Measurements from ENCODE around the gene PRR12. TPM values are rescaled to one million over a fixed set of nuclear protein-coding genes. Genes with fewer than 3 reads are reported as not detected.

The PRR12 gene
- total and polyA plus RNA-seq, 4 experiments from 2014 or later = 1.2 to 65.1 (median 64.6) TPM; not detected in 1

DNA sequence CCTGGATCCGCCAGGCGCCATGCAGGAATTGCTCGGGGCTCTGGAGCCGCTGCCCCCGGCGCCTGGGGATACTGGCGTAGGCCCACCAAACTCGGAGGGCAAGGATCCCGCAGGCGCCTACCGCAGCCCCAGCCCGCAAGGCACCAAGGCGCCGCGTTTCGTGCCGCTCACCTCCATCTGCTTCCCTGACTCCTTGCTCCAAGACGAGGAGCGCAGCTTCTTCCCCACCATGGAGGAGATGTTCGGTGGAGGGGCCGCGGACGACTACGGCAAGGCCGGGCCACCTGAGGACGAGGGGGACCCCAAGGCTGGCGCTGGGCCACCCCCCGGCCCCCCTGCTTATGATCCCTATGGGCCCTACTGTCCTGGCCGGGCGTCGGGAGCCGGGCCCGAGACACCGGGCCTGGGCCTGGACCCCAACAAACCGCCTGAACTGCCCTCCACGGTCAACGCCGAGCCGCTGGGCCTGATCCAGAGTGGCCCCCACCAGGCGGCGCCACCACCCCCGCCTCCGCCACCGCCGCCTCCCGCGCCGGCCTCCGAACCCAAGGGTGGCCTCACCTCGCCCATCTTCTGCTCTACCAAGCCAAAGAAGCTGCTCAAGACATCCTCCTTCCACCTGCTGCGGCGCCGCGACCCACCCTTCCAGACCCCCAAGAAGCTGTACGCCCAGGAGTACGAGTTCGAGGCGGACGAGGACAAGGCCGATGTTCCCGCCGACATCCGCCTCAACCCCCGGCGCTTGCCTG, 6.1 kb downstream of the PRR12 start:
- peaks cover 18 to 52% of the 10 kb centered on the region in 2 donors for H3K36me3 Mint-ChIP-seq
- intact Hi-C loops (cut with micrococcal nuclease) = no loop called here
- H3K27me3 Mint-ChIP-seq = no peaks in the 10 kb centered on the region
- POLR2A ChIA-PET (ENCODE audit: partially characterized antibody) = interaction anchor here (1.6 kb wide), 1 partner anchor 68 kb away, joined by 5 read pairs; no protein-coding TSS in a partner anchor
- Histone ChIP-seq H3K9me3 (ENCODE audit: control insufficient read depth in 1 of 2, low read length in 2 of 2) (no peaks in the 10 kb centered on the region), H3K27me3 (ENCODE audit: insufficient read depth, low read length) (no peaks in the 10 kb centered on the region), H3K36me3 (ENCODE audit: insufficient read depth, low read length) (peaks cover 48% of the 10 kb centered on the region), H3K4me3 (ENCODE audit: low read length in 2 of 2) (no peak overlapping the region), H3K27ac (ENCODE audit: low read depth, low read length) (no peak overlapping the region), H3K4me1 (ENCODE audit: insufficient read depth, low read length) (peaks cover 22% of the 10 kb centered on the region)
- no peak overlapping the region for H3K4me3 Mint-ChIP-seq
- H3K4me1 Mint-ChIP-seq = peaks cover 17 to 35% (median 28%) of the 10 kb centered on the region in 4 donors
- H3K9me3 Mint-ChIP-seq = no peaks in the 10 kb centered on the region
- CTCF ChIA-PET (ENCODE audit: partially characterized antibody) = no interaction called here
- H3K27ac Mint-ChIP-seq = no peak overlapping the region
- DNase-seq = no peak

GRCh38 chr19:49597703-49597974, 6.7 kb downstream of the PRR12 start:
- Mint-ChIP-seq H3K4me1 (peaks cover 14 to 32% (median 24%) of the 10 kb centered on the region in 4 donors), H3K9me3 (no peaks in the 10 kb centered on the region), H3K4me3 (no peak overlapping the region), H3K27ac (no peak overlapping the region), H3K36me3 (peaks cover 18 to 51% of the 10 kb centered on the region in 2 donors), H3K27me3 (no peaks in the 10 kb centered on the region)
- H3K4me3 ChIP-seq (ENCODE audit: low read length in 2 of 2) = no peak overlapping the region
- no peaks in the 10 kb centered on the region for H3K9me3 ChIP-seq (ENCODE audit: control insufficient read depth in 1 of 2, low read length in 2 of 2)
- ChIA-PET CTCF (ENCODE audit: partially characterized antibody) (no interaction called here), POLR2A (ENCODE audit: partially characterized antibody) (no interaction called here)
- H3K27me3 ChIP-seq (ENCODE audit: insufficient read depth, low read length) = no peaks in the 10 kb centered on the region
- no peak overlapping the region for H3K27ac ChIP-seq (ENCODE audit: low read depth, low read length)
- peaks cover 51% of the 10 kb centered on the region for H3K36me3 ChIP-seq (ENCODE audit: insufficient read depth, low read length)
- no peak for DNase-seq
- H3K4me1 ChIP-seq (ENCODE audit: insufficient read depth, low read length) = peaks cover 17% of the 10 kb centered on the region
- intact Hi-C loops (cut with micrococcal nuclease) = no loop called here

- intact Hi-C loops (cut with micrococcal nuclease) = no loop called here
- H3K4me3 ChIP-seq (ENCODE audit: low read length in 2 of 2) = no peak overlapping the region
- CTCF ChIA-PET (ENCODE audit: partially characterized antibody) = no interaction called here
- H3K4me3 Mint-ChIP-seq = no peak overlapping the region
- no peak overlapping the region for H3K27ac ChIP-seq (ENCODE audit: low read depth, low read length)
- peaks cover 52% of the 10 kb centered on the region for H3K36me3 ChIP-seq (ENCODE audit: insufficient read depth, low read length)
- peak overlapping the region in 4 of 7 donors; percentile 10 to 64 (median 52) for H3K27ac Mint-ChIP-seq
- no peaks in the 10 kb centered on the region for H3K27me3 ChIP-seq (ENCODE audit: insufficient read depth, low read length)
- H3K4me1 ChIP-seq (ENCODE audit: insufficient read depth, low read length) = peaks cover 4% of the 10 kb centered on the region
- peaks cover 5 to 19% (median 14%) of the 10 kb centered on the region in 4 donors for H3K4me1 Mint-ChIP-seq
- H3K36me3 Mint-ChIP-seq = peaks cover 16 to 43% of the 10 kb centered on the region in 2 donors
- no peak for DNase-seq
- POLR2A ChIA-PET (ENCODE audit: partially characterized antibody) = no interaction called here
- H3K27me3 Mint-ChIP-seq = no peaks in the 10 kb centered on the region
- H3K9me3 ChIP-seq (ENCODE audit: control insufficient read depth in 1 of 2, low read length in 2 of 2) = no peaks in the 10 kb centered on the region
- no peaks in the 10 kb centered on the region for H3K9me3 Mint-ChIP-seq
Observed at GRCh38 chr19:49599378-49600295, 8.7 kb downstream of the PRR12 start.

DNA sequence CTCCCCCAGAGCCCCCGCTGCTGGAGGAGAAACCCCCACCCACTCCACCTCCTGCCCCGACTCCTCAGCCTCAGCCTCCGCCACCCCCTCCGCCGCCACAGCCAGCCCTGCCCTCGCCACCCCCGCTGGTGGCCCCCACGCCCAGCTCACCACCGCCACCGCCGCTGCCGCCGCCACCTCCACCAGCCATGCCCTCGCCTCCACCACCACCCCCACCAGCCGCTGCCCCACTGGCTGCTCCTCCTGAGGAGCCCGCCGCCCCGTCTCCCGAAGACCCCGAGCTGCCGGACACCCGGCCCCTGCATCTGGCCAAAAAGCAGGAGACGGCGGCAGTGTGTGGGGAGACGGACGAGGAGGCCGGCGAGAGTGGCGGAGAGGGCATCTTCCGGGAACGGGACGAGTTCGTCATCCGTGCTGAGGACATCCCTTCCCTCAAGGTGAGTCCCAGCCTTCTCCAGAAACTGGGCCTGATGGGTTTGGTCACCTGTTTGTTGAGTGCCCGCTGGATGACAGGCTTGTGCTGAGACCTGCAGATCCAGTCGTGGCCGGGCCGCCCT, 10.6 kb downstream of the PRR12 start:
- Mint-ChIP-seq H3K27ac (no peak overlapping the region), H3K4me3 (peak overlapping the region in 1 of 8 donors; percentile 21), H3K27me3 (no peaks in the 10 kb centered on the region), H3K36me3 (peaks cover 16 to 47% of the 10 kb centered on the region in 2 donors), H3K4me1 (peaks cover 5 to 24% (median 14%) of the 10 kb centered on the region in 4 donors), H3K9me3 (no peaks in the 10 kb centered on the region)
- H3K4me1 ChIP-seq (ENCODE audit: insufficient read depth, low read length) = peaks cover 4% of the 10 kb centered on the region
- intact Hi-C loops (cut with micrococcal nuclease) = no loop called here
- DNase-seq = no peak
- no peaks in the 10 kb centered on the region for H3K27me3 ChIP-seq (ENCODE audit: insufficient read depth, low read length)
- H3K36me3 ChIP-seq (ENCODE audit: insufficient read depth, low read length) = peaks cover 53% of the 10 kb centered on the region
- CTCF ChIA-PET (ENCODE audit: partially characterized antibody) = no interaction called here
- no peak overlapping the region for H3K27ac ChIP-seq (ENCODE audit: low read depth, low read length)
- H3K9me3 ChIP-seq (ENCODE audit: control insufficient read depth in 1 of 2, low read length in 2 of 2) = no peaks in the 10 kb centered on the region
- POLR2A ChIA-PET (ENCODE audit: partially characterized antibody) = no interaction called here
- no peak overlapping the region for H3K4me3 ChIP-seq (ENCODE audit: low read length in 2 of 2)

DNA sequence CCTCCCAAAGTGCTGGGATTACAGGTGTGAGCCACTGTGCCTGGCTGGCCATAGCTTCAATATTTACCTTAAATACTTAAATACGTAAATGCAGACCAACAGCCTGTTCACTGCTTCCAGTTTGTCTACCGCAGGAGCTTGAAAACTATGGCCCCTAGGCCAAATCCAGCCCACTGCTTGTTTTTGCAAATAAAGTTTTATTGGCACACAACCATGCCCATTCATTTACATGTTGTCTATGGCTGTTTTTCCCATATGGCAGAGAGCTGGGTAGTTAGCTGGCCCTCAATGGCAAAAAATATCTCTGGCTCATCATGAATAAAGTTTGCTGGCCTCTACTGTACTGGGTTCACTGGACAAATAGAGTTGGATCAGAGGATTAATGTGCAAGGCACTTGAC, 11.8 kb downstream of the PRR12 start:
- peak overlapping the region in 2 of 7 donors; percentile 55 to 57 for H3K27ac Mint-ChIP-seq
- intact Hi-C loops (cut with micrococcal nuclease) = no loop called here
- Histone ChIP-seq H3K9me3 (ENCODE audit: control insufficient read depth in 1 of 2, low read length in 2 of 2) (no peaks in the 10 kb centered on the region), H3K4me1 (ENCODE audit: insufficient read depth, low read length) (peaks cover 4% of the 10 kb centered on the region), H3K27ac (ENCODE audit: low read depth, low read length) (no peak overlapping the region), H3K36me3 (ENCODE audit: insufficient read depth, low read length) (peaks cover 58% of the 10 kb centered on the region), H3K4me3 (ENCODE audit: low read length in 2 of 2) (no peak overlapping the region), H3K27me3 (ENCODE audit: insufficient read depth, low read length) (no peaks in the 10 kb centered on the region)
- H3K4me3 Mint-ChIP-seq = peak overlapping the region in 1 of 8 donors; percentile 13
- H3K9me3 Mint-ChIP-seq = no peaks in the 10 kb centered on the region
- POLR2A ChIA-PET (ENCODE audit: partially characterized antibody) = interaction anchor here (0.6 to 1.0 kb wide), 2 partner anchors 24 to 64 kb away, joined by 3 to 4 read pairs; no protein-coding TSS in a partner anchor
- no peaks in the 10 kb centered on the region for H3K27me3 Mint-ChIP-seq
- no peak for DNase-seq
- peaks cover 8 to 24% (median 15%) of the 10 kb centered on the region in 4 donors for H3K4me1 Mint-ChIP-seq
- peaks cover 16 to 52% of the 10 kb centered on the region in 2 donors for H3K36me3 Mint-ChIP-seq
- CTCF ChIA-PET (ENCODE audit: partially characterized antibody) = no interaction called here

GRCh38 chr19:49605605-49606004, 14.6 kb downstream of the PRR12 start:
- H3K9me3 Mint-ChIP-seq = no peaks in the 10 kb centered on the region
- Histone ChIP-seq H3K4me1 (ENCODE audit: insufficient read depth, low read length) (peaks cover 4% of the 10 kb centered on the region), H3K36me3 (ENCODE audit: insufficient read depth, low read length) (peaks cover 42% of the 10 kb centered on the region), H3K27ac (ENCODE audit: low read depth, low read length) (no peak overlapping the region), H3K27me3 (ENCODE audit: insufficient read depth, low read length) (no peaks in the 10 kb centered on the region), H3K4me3 (ENCODE audit: low read length in 2 of 2) (no peak overlapping the region), H3K9me3 (ENCODE audit: control insufficient read depth in 1 of 2, low read length in 2 of 2) (no peaks in the 10 kb centered on the region)
- H3K36me3 Mint-ChIP-seq = peaks cover 9 to 43% of the 10 kb centered on the region in 2 donors
- intact Hi-C loops (cut with micrococcal nuclease) = no loop called here
- no peak overlapping the region for H3K27ac Mint-ChIP-seq
- no peak for DNase-seq
- ChIA-PET CTCF (ENCODE audit: partially characterized antibody) (no interaction called here), POLR2A (ENCODE audit: partially characterized antibody) (interaction anchor here (1.0 kb wide), 1 partner anchor 54 kb away, joined by 3 read pairs; no protein-coding TSS in a partner anchor)
- H3K4me3 Mint-ChIP-seq = no peak overlapping the region
- H3K4me1 Mint-ChIP-seq = peaks cover 8 to 20% (median 12%) of the 10 kb centered on the region in 4 donors
- no peaks in the 10 kb centered on the region for H3K27me3 Mint-ChIP-seq

GRCh38 chr19:49609499-49610092, 18.6 kb downstream of the PRR12 start:
- H3K9me3 ChIP-seq (ENCODE audit: control insufficient read depth in 1 of 2, low read length in 2 of 2) = no peaks in the 10 kb centered on the region

More at GRCh38 chr19:49609499-49610092, 18.6 kb downstream of the PRR12 start:
- Histone ChIP-seq H3K27me3 (ENCODE audit: insufficient read depth, low read length) (no peaks in the 10 kb centered on the region), H3K4me3 (ENCODE audit: low read length in 2 of 2) (no peak overlapping the region), H3K27ac (ENCODE audit: low read depth, low read length) (no peak overlapping the region), H3K36me3 (ENCODE audit: insufficient read depth, low read length) (peaks cover 34% of the 10 kb centered on the region), H3K4me1 (ENCODE audit: insufficient read depth, low read length) (peaks cover 5% of the 10 kb centered on the region)
- no peak overlapping the region for H3K27ac Mint-ChIP-seq
- H3K36me3 Mint-ChIP-seq = peaks cover 5 to 38% of the 10 kb centered on the region in 2 donors
- peaks cover 5 to 21% (median 11%) of the 10 kb centered on the region in 4 donors for H3K4me1 Mint-ChIP-seq
- no peak overlapping the region for H3K4me3 Mint-ChIP-seq
- POLR2A ChIA-PET (ENCODE audit: partially characterized antibody) = interaction anchor here (2.4 kb wide), 1 partner anchor 16 kb away, joined by 6 read pairs; no protein-coding TSS in a partner anchor
- no peak for DNase-seq
- no peaks in the 10 kb centered on the region for H3K27me3 Mint-ChIP-seq
- CTCF ChIA-PET (ENCODE audit: partially characterized antibody) = no interaction called here
- intact Hi-C loops (cut with micrococcal nuclease) = no loop called here
- H3K9me3 Mint-ChIP-seq = no peaks in the 10 kb centered on the region

Data from CD4-positive, alpha-beta memory T cell (primary cell).